ES-I3 (cell line): ENCODE measurements around the gene NR1H2.

Source experiments
- H3K36me3 ChIP-seq: 2 replicates; pipeline ENCODE4 v1.6.1; 2013; ENCODE audit warnings: mild to moderate bottlenecking, low read length, control low read depth, moderate library complexity; ENCODE audit not compliant: insufficient read depth
- H3K4me1 ChIP-seq: 2 replicates; pipeline ENCODE4 v1.6.1; 2013; ENCODE audit warnings: mild to moderate bottlenecking, control low read depth, low read length; ENCODE audit not compliant: insufficient read depth
- H3K9ac ChIP-seq: 2 replicates; pipeline ENCODE4 v1.6.1; 2013; ENCODE audit warnings: low read depth, mild to moderate bottlenecking, low read length, moderate library complexity
- H3K9me3 ChIP-seq: 2 replicates; pipeline ENCODE4 v1.6.1; 2013; ENCODE audit warnings: mild to moderate bottlenecking, low read length, moderate library complexity; ENCODE audit not compliant: control insufficient read depth, insufficient read depth

The NR1H2 gene

GRCh38 chr19:50425581-50425980 is 49.3 kb downstream of the NR1H2 start:
- H3K9ac ChIP-seq: no peak overlapping the region
- no peaks in the 10 kb centered on the region for H3K4me1 ChIP-seq
- H3K36me3 ChIP-seq: no peaks in the 10 kb centered on the region
- no peaks in the 10 kb centered on the region for H3K9me3 ChIP-seq

GRCh38 chr19:50427318-50427925 is 51.2 kb downstream of the NR1H2 start:
- peak overlapping the region; percentile 35; the same call in 1 of the 2 replicates for H3K9ac ChIP-seq
- H3K36me3 ChIP-seq: no peaks in the 10 kb centered on the region
- H3K4me1 ChIP-seq: peaks cover 7% of the 10 kb centered on the region; the same call in 1 of the 2 replicates
- H3K9me3 ChIP-seq: no peaks in the 10 kb centered on the region

GRCh38 chr19:50427997-50428425 is 51.8 kb downstream of the NR1H2 start:
- peak overlapping the region; percentile 35; the same call in 1 of the 2 replicates for H3K9ac ChIP-seq
- H3K4me1 ChIP-seq: peaks cover 10% of the 10 kb centered on the region; the same call in 1 of the 2 replicates
- H3K9me3 ChIP-seq: no peaks in the 10 kb centered on the region
- no peaks in the 10 kb centered on the region for H3K36me3 ChIP-seq

- Histone ChIP-seq H3K9me3 (no peaks in the 10 kb centered on the region), H3K4me1 (peaks cover 11% of the 10 kb centered on the region; the same call in 1 of the 2 replicates), H3K36me3 (no peaks in the 10 kb centered on the region), H3K9ac (no peak overlapping the region)
Observed at GRCh38 chr19:50428772-50429463, 52.7 kb downstream of the NR1H2 start.

GRCh38 chr19:50430888-50431342 is 54.7 kb downstream of the NR1H2 start:
- Histone ChIP-seq H3K36me3 (no peaks in the 10 kb centered on the region), H3K4me1 (peaks cover 11% of the 10 kb centered on the region; the same call in 1 of the 2 replicates), H3K9ac (peak overlapping the region; percentile 67; the same call in 1 of the 2 replicates)

GRCh38 chr19:50431343-50432220 is 55.3 kb downstream of the NR1H2 start:
- peak overlapping the region; percentile 76 for H3K9ac ChIP-seq
- no peaks in the 10 kb centered on the region for H3K9me3 ChIP-seq
- no peaks in the 10 kb centered on the region for H3K36me3 ChIP-seq
- H3K4me1 ChIP-seq: peaks cover 11% of the 10 kb centered on the region; the same call in 1 of the 2 replicates

More at GRCh38 chr19:50430888-50431342, 54.7 kb downstream of the NR1H2 start:
- H3K9me3 ChIP-seq: no peaks in the 10 kb centered on the region

GRCh38 chr19:50432221-50433028 is 56.2 kb downstream of the NR1H2 start, which contains the start of gene MYBPC2:
Gene MYBPC2, plus strand, starts transcription at chr19:50432892. Its CDS starts 62 bp downstream, at chr19:50432954.
- H3K36me3 ChIP-seq: no peaks in the 10 kb centered on the region
- peaks cover 11% of the 10 kb centered on the region; the same call in 1 of the 2 replicates for H3K4me1 ChIP-seq
- H3K9me3 ChIP-seq: no peaks in the 10 kb centered on the region
- peak within 1 kb of the TSS; percentile 76 for H3K9ac ChIP-seq
